GM21526 (cell line): ENCODE results near the gene RPS6KB2.
"Not testable (repeated sequence)": the region's sequence is repeated elsewhere in the genome, so short reads cannot be mapped to it uniquely, and the experiment has no call there.

Source experiments
- ATAC-seq: cut with Tn5 transposase; IDR thresholded peaks from one replicate; pipeline ENCODE4 v1.9.1; 2021; ENCODE audit warnings: moderate library complexity; ENCODE audit not compliant: unreplicated experiment, low FRiP score

Gene RPS6KB2

GRCh38 chr11:67397536-67397935 is 30.8 kb upstream of the RPS6KB2 start:
- ATAC-seq = no peak

GRCh38 chr11:67397986-67398660 is 30.2 kb upstream of the RPS6KB2 start:
- no peak for ATAC-seq

- no peak for ATAC-seq
These were observed 29.4 kb upstream of the RPS6KB2 start for GRCh38 chr11:67398661-67399563.

- ATAC-seq = no peak
These were observed 27.9 kb upstream of the RPS6KB2 start for GRCh38 chr11:67400251-67400941.

- ATAC-seq = no peak
These were observed 27.3 kb upstream of the RPS6KB2 start for GRCh38 chr11:67400942-67401494.

GRCh38 chr11:67401495-67402191 is 26.7 kb upstream of the RPS6KB2 start, which contains the start of gene PPP1CA:
TSS of gene PPP1CA (minus strand) at chr11:67401858. CDS start at chr11:67401782, 76 bp downstream.
- peak; percentile 35 for ATAC-seq

GRCh38 chr11:67402192-67402839 is 26.0 kb upstream of the RPS6KB2 start:
- not testable (repeated sequence) for ATAC-seq

- ATAC-seq = not testable (repeated sequence)
These were observed 25.2 kb upstream of the RPS6KB2 start for GRCh38 chr11:67403085-67403484.

GRCh38 chr11:67404515-67405195 is 23.6 kb upstream of the RPS6KB2 start:
- ATAC-seq = no peak

- ATAC-seq = no peak
These were observed 23.1 kb upstream of the RPS6KB2 start for GRCh38 chr11:67405196-67405567.

GRCh38 chr11:67405688-67406339 is 22.5 kb upstream of the RPS6KB2 start:
- no peak for ATAC-seq

- ATAC-seq = no peak
These were observed 21.8 kb upstream of the RPS6KB2 start for GRCh38 chr11:67406420-67406968.

GRCh38 chr11:67406969-67407687 is 21.2 kb upstream of the RPS6KB2 start:
- no peak for ATAC-seq

- ATAC-seq = no peak
These were observed 20.6 kb upstream of the RPS6KB2 start for GRCh38 chr11:67407688-67408163.

- ATAC-seq = no peak
These were observed 19.7 kb upstream of the RPS6KB2 start for GRCh38 chr11:67408437-67409200.

GRCh38 chr11:67409261-67409666 is 19.0 kb upstream of the RPS6KB2 start:
- no peak for ATAC-seq
